ENCODE data around the gene LRMDA.

LRMDA gene

DNA sequence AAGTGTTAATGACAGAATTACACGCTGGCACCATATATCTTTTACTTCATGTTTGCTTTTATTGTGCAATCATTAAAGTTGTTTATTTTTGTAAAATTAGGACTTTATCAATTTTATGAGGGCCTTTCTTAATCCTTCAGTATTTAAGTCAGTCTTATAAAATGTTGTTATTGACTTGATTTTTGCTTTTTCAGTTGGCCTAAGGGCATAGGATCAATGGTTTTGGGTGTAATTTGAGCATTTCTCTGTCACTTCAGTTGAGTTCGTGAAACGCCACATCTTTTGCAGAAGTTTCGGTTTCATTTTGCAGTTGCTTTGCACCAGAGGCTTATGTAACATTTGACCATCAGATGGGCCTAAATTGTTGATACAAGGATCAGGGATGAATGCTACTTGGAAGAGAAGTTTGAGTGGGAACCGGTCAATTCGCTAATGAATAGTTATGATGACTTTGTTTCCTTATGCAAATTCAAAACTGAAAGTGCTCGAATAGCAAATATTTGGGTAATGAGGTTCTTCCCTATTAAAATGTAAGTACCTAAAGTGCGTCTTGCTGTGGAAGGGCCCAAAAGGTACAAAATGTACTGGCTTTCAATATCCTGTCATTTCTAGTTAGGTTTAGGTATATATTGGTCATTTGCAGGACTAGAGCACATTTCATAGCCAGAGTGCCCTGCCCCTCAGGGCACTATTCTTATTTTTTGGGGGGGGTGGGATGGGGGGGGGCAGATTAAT is 340.9 kb downstream of the LRMDA start:
- Histone ChIP-seq H3K36me3 (ENCODE audit: control insufficient read depth in 2 of 2, insufficient read depth in 1 of 2, low read length in 2 of 2) (no peaks in the 10 kb centered on the region), H3K4me1 (ENCODE audit: control insufficient read depth, insufficient read depth, low read length) (peaks cover 4% of the 10 kb centered on the region), H3K27ac (ENCODE audit: extremely low read depth, low read depth, low read length) (peak overlapping the region; percentile 26; the same call in 1 of the 2 replicates), H3K4me3 (ENCODE audit: low read depth, low read length) (no peak overlapping the region), H3K9me3 (ENCODE audit: control insufficient read depth, insufficient read depth, low read depth, low read length) (no peaks in the 10 kb centered on the region)
- TF ChIP-seq, protein P1, sequence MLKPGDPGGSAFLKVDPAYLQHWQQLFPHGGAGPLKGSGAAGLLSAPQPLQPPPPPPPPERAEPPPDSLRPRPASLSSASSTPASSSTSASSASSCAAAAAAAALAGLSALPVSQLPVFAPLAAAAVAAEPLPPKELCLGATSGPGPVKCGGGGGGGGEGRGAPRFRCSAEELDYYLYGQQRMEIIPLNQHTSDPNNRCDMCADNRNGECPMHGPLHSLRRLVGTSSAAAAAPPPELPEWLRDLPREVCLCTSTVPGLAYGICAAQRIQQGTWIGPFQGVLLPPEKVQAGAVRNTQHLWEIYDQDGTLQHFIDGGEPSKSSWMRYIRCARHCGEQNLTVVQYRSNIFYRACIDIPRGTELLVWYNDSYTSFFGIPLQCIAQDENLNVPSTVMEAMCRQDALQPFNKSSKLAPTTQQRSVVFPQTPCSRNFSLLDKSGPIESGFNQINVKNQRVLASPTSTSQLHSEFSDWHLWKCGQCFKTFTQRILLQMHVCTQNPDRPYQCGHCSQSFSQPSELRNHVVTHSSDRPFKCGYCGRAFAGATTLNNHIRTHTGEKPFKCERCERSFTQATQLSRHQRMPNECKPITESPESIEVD (tag by site-specific recombination; IDR thresholded peaks at IDR 0.05): peak; percentile 79
- no peak for TF ChIP-seq ZNF596 (tag by site-specific recombination; IDR thresholded peaks at IDR 0.05)
- TF ChIP-seq KLF10 (tag by site-specific recombination; IDR thresholded peaks at IDR 0.05): 0 out of 2 replicates have a peak, but pooled peaks have one; percentile 19
- TF ChIP-seq ZNF843 (tag by site-specific recombination; IDR thresholded peaks at IDR 0.05): peak; percentile 63
- TF ChIP-seq OSR2 (tag by site-specific recombination; IDR thresholded peaks at IDR 0.05): 0 out of 2 replicates have a peak, but pooled peaks have one; percentile 7
- TF ChIP-seq HOXC10 (CRISPR knock-in tag; IDR thresholded peaks at IDR 0.05): no peak
- peak; percentile 76 for TF ChIP-seq FEZF1 (tag by site-specific recombination; IDR thresholded peaks at IDR 0.05)
- CTCF ChIA-PET: no interaction called here
- POLR2A ChIA-PET: no interaction called here

DNA sequence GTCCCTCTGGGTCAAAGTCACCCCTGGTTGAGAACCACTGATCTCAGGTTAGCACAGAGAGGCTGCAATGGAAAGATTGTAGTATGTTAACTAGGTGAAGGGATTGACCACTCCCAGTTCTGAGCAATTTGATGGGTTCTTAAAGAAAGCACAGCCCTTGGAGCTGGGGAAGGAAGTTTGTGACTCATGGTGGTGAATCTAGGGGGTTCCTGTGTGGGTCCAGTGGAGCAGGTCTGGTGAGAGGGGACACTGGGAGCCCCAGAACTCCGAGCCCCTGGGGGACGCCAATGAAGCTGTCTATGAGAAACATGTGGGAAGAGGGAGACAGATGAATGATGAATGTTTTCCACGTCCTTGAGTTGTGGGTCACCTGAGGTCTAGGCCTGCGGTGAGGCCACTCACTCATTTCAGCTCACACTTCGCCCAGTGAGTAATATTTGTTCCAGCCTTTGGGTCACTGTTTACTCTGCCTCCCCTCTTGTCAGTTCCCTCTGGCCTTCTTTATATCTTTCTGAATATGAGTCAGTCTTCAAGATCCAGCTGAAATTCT is 341.9 kb downstream of the LRMDA start:
- no peak overlapping the region for H3K27ac ChIP-seq (ENCODE audit: extremely low read depth, low read depth, low read length)
- TF ChIP-seq, protein P1 (tag by site-specific recombination; IDR thresholded peaks at IDR 0.05): no peak
- no peak for TF ChIP-seq ZSCAN16 (tag by site-specific recombination; IDR thresholded peaks at IDR 0.05)
- no peak for TF ChIP-seq ZNF266 (tag by site-specific recombination; IDR thresholded peaks at IDR 0.05; ENCODE audit: low read depth)
- no peak for TF ChIP-seq ZNF169 (tag by site-specific recombination; IDR thresholded peaks at IDR 0.05)
- TF ChIP-seq ZNF624 (tag by site-specific recombination; IDR thresholded peaks at IDR 0.05): no peak
- TF ChIP-seq ZBTB48 (tag by site-specific recombination; IDR thresholded peaks at IDR 0.05): no peak
- TF ChIP-seq ZNF501 (tag by site-specific recombination; IDR thresholded peaks at IDR 0.05): no peak
- peak; percentile 33; the same call in 1 of the 2 replicates for TF ChIP-seq GLIS1 (tag by site-specific recombination; IDR thresholded peaks at IDR 0.05)
- TF ChIP-seq KLF9 (tag by site-specific recombination; IDR thresholded peaks at IDR 0.05; ENCODE audit: low read depth): no peak
- H3K36me3 ChIP-seq (ENCODE audit: control insufficient read depth in 2 of 2, insufficient read depth in 1 of 2, low read length in 2 of 2): no peaks in the 10 kb centered on the region
- H3K9me3 ChIP-seq (ENCODE audit: control insufficient read depth, insufficient read depth, low read depth, low read length): no peaks in the 10 kb centered on the region
- no peak overlapping the region for H3K4me3 ChIP-seq (ENCODE audit: low read depth, low read length)
- CTCF ChIA-PET: no interaction called here
- POLR2A ChIA-PET: no interaction called here
- H3K4me1 ChIP-seq (ENCODE audit: control insufficient read depth, insufficient read depth, low read length): peaks cover 4% of the 10 kb centered on the region

GRCh38 chr10:75773813-75774782 is 342.7 kb downstream of the LRMDA start:
- no peaks in the 10 kb centered on the region for H3K9me3 ChIP-seq (ENCODE audit: control insufficient read depth, insufficient read depth, low read depth, low read length)
- TF ChIP-seq ZNF449 (tag by site-specific recombination; IDR thresholded peaks at IDR 0.05) (no peak), ZBTB21 (tag by site-specific recombination; IDR thresholded peaks at IDR 0.05) (no peak), ZBTB6 (tag by site-specific recombination; IDR thresholded peaks at IDR 0.05) (no peak), ZNF391 (tag by site-specific recombination; IDR thresholded peaks at IDR 0.05; ENCODE audit: borderline replicate concordance, low read depth) (no peak)
- H3K4me3 ChIP-seq (ENCODE audit: low read depth, low read length): no peak overlapping the region
- H3K36me3 ChIP-seq (ENCODE audit: control insufficient read depth in 2 of 2, insufficient read depth in 1 of 2, low read length in 2 of 2): no peaks in the 10 kb centered on the region
- H3K4me1 ChIP-seq (ENCODE audit: control insufficient read depth, insufficient read depth, low read length): peaks cover 4% of the 10 kb centered on the region
- no peak overlapping the region for H3K27ac ChIP-seq (ENCODE audit: extremely low read depth, low read depth, low read length)
- ChIA-PET CTCF (interaction anchor here (0.6 kb wide), 1 partner anchor 183 kb away, joined by 3 read pairs; no protein-coding TSS in a partner anchor), POLR2A (no interaction called here)
